GM12892 (cell line): ENCODE data around the gene TANC2.

Source experiments
- DNase-seq: peaks from one replicate; pipeline ENCODE4 v3.0.0; 2011; ENCODE audit not compliant: insufficient read length
- FAIRE-seq: peaks from 2 replicates; lab custom pipeline; 2011; peaks lifted over from hg19 to GRCh38; lab: Jason Lieb, UNC
- POLR2A ChIP-seq: IDR thresholded peaks from 2 replicates; pipeline ENCODE4 v1.6.1; 2011; ENCODE audit warnings: low read depth, low read length, control low read depth
- POLR2AphosphoS5 ChIP-seq: IDR thresholded peaks from 2 replicates; pipeline ENCODE4 v1.6.1; 2011; ENCODE audit warnings: low read depth, low read length, control low read depth
- TAF1 ChIP-seq: IDR thresholded peaks from 2 replicates; pipeline ENCODE4 v1.6.1; 2011; ENCODE audit warnings: low read depth, mild to moderate bottlenecking, control low read depth, low read length, borderline replicate concordance

TANC2 gene

GRCh38 chr17:62933501-62934385 is 32.3 kb upstream of the TANC2 start:
- TF ChIP-seq POLR2AphosphoS5 (no peak), TAF1 (no peak), POLR2A (no peak)
- FAIRE-seq: no peak
- no peak for DNase-seq

DNA sequence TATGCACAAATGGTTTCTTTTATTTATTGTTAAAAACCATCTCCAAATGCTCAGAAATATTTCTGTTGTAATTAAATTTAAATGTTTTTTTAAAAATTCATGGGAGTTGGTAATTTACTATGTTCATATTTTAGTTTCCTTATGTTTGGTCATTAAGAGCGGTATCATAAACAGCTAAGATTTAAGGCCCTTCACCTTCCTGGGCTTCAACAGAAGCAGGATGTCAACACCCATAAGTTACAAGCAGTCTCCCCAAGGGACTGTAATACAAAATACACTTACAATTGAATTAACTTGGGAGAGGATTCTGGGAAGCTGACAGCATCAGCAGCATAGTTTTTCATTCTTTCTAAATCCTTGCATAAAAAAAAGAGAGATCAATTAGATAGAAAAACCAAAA is 30.9 kb upstream of the TANC2 start:
- FAIRE-seq (no peak), DNase-seq (no peak)
- no peak for TF ChIP-seq POLR2A
- no peak for TF ChIP-seq TAF1
- TF ChIP-seq POLR2AphosphoS5: no peak

GRCh38 chr17:62935523-62935922 is 30.5 kb upstream of the TANC2 start:
- no peak for TF ChIP-seq POLR2AphosphoS5
- DNase-seq (no peak), FAIRE-seq (no peak)

- FAIRE-seq (no peak), DNase-seq (no peak)
- TF ChIP-seq POLR2AphosphoS5: no peak
- no peak for TF ChIP-seq POLR2A
- no peak for TF ChIP-seq TAF1
Observed at GRCh38 chr17:62937606-62938005, 28.4 kb upstream of the TANC2 start.

DNA sequence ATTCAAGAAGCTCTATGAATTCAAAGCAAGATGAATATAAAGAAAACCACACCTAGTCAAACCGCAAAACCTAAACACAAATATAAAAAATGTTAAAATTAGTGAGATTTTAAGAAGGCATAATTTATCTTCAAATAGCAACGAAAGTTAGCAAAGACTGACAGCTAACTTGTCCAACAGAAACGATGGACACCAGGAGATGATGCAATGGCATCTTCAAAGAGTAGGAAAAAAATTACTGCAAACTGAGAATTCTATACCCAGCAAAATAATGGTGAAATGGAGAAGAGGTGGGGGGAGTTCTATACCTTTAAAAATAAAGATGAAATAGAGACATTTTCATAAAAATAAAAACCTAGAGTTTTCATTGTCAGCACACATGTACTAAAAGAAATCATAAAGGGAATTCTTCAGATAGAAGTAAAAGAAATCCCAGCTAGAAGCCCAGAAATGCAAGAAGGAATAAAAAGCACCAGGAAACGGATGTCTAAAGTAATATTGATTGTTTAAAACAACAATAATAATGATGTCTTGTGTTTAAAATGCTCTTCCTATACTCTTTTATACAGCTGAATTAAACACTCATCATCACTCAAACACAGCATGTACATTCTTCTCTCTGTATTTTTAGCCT is 24.6 kb upstream of the TANC2 start:
- no peak for TF ChIP-seq POLR2A
- no peak for TF ChIP-seq POLR2AphosphoS5
- no peak for TF ChIP-seq TAF1
- no peak for DNase-seq
- no peak for FAIRE-seq

DNA sequence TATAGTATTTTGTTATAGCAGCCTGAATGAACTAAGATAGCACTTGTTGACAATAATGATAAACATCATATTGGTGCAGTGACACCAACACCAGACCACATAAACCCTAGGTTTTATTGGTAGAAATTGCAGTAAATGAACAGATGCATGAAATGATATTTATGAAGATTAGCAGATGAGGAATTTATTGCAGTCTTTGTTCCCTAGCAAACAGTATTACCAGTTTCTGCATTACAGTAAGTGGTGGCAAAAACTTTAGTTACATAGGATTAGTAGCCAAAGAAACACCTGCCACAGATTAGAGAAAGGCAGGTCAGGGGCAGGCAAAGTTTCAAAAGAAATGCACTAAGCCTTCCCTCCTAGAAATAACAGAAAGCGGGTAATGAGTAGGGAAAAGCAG is 17.7 kb upstream of the TANC2 start:
- no peak for FAIRE-seq
- no peak for TF ChIP-seq POLR2AphosphoS5
- no peak for TF ChIP-seq TAF1
- no peak for TF ChIP-seq POLR2A
- DNase-seq: no peak

DNA sequence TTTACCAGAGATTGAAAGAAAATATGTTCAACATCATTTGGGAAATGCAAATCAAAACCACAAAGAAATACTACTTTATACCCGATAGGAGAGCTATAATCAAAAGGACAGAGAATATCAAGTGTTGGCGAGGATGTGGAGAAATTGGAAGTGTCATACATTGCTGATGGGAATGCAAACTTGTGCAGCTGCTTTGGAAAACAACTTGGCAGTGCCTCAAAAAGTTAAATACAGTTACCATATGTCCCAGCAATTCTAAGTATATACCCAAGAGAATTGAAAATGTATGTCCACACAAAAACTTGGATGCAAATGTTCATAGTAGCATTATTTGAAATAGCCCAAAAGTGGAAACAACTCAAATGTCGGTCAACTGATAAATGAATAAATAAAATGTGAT is 17.0 kb upstream of the TANC2 start:
- FAIRE-seq (no peak), DNase-seq (no peak)
- no peak for TF ChIP-seq POLR2A

DNA sequence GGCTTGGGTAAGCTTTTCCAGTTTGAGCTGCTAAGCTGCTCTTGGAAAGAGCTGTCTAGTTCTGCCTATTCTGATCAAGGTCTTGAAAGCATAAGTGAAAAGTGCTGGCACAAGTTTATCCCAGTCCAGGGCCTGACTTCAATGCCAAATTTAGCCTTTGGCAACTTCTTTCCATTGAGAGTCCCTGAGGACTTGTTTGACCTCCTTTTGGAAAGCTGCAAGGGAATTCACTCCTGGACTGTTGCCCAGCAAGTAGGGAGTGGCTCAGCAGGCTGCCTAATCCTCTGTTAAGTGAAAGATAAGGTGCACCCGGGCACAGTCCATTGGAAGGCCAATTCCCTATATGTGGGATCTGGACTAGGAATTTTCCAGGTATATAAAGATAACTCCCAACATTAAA is 16.0 kb upstream of the TANC2 start:
- TF ChIP-seq POLR2A (no peak), TAF1 (no peak)
- FAIRE-seq (no peak), DNase-seq (no peak)

- TF ChIP-seq POLR2AphosphoS5 (no peak), POLR2A (no peak), TAF1 (no peak)
- DNase-seq (no peak), FAIRE-seq (no peak)
Observed at GRCh38 chr17:62955841-62956352, 10.1 kb upstream of the TANC2 start.

DNA sequence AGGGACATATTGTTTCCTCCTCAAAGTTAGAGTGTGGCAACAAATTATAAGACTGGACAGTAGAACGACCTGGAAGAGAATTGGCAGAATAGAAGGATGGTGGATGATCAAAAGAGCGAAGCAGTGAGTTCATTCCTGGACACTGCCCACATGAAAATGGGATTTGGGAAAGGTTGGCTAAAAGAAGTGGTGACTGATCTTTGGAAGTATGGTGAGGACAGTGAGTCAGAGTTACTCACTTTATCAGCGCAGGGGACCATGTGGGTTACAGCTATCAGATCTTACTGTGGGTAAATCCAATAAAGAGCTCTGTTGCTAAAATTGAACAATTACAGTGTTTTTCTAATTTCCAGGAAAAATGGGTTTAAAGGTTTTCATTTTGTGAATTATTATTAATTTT is 2.7 kb upstream of the TANC2 start:
- FAIRE-seq (no peak), DNase-seq (no peak)
- no peak for TF ChIP-seq POLR2A

GRCh38 chr17:62964506-62964905 is 1.5 kb upstream of the TANC2 start:
- TF ChIP-seq POLR2AphosphoS5: no peak
- no peak for TF ChIP-seq POLR2A
- TF ChIP-seq TAF1: no peak
- FAIRE-seq (no peak), DNase-seq (no peak)

DNA sequence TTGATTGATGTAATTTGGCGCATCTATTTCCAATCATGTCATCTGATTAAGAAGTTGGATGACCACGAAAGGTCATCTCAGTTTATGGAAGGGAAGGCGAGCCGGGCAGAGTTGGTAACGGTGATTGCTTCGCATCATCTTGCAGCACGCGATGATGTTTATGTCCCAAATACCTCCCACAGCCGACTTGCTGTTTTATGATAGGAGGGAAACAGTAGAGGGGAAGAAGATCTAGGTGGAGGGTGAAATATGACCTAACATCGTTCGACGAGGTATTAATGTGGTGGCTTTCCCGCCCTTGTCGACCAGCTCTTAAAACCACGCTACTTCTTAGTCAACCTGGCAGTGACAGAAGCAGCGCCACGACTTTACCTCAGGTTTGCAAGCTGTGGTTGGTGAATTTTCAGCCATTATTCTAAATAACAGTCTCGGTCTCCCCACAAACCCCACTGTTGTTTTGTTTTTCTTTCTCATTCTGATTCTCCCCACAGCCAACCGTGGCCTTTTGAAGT is 805 bp upstream of the TANC2 start:
- DNase-seq: no peak
- FAIRE-seq: no peak
- TF ChIP-seq TAF1: no peak

DNA sequence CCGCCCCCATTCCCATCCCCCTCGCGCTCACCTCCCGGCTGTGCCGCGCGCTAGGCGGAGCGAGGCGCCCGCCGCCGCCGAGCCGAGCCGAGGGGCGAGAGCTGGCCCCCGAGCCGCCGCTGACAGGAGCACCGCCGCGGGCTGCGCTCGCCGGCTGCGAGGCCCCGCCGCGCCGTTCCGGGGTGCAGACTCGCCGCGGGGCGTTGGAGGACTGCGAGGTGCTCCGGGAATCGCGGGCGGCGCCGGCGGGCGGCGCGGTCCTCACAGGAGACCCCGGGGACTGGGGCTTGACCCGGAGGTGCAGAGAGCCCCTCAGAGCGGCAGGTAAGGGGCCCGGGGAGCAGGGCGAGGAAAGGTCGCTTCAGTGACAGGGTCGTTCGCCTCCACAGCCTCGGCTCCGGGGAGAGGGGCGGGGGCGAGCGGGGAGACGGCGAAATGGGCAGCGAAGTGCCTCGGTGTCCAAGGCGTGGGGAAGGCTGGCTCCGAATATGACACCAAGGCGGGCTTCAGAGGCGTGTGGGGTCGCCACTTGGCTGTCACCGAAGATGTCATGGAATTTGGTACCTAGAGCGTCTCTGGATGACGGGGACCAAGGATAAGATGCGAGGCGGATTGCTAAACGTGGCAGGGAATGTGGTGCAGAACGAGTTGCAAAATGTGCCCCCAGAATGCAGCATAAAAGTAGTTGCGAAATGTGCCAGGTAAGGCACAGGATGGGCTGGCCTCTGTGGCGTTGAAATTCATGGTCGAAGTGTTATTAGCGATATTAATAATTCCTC is 580 bp downstream of the TANC2 start:
- DNase-seq (no peak), FAIRE-seq (no peak)
- TF ChIP-seq POLR2A (no peak), POLR2AphosphoS5 (no peak), TAF1 (no peak)
